AG10803 (cell line): ENCODE results near the gene GPRIN1.

ENCODE experiments used
- DNase-seq: peaks from one replicate; pipeline ENCODE4 v3.0.0; 2010; ENCODE audit warnings: low read depth
- H3K4me3 ChIP-seq: 2 replicates; pipeline ENCODE4 v1.5.1; 2011; ENCODE audit warnings: mild to moderate bottlenecking, low read length, control low read depth
- TF ChIP-seq, protein P1 (sequence below): conservative IDR thresholded peaks from 2 replicates; pipeline ENCODE4 v1.5.1; 2011; ENCODE audit warnings: mild to moderate bottlenecking, low read length, control low read depth, inconsistent platforms

The GPRIN1 gene

DNA sequence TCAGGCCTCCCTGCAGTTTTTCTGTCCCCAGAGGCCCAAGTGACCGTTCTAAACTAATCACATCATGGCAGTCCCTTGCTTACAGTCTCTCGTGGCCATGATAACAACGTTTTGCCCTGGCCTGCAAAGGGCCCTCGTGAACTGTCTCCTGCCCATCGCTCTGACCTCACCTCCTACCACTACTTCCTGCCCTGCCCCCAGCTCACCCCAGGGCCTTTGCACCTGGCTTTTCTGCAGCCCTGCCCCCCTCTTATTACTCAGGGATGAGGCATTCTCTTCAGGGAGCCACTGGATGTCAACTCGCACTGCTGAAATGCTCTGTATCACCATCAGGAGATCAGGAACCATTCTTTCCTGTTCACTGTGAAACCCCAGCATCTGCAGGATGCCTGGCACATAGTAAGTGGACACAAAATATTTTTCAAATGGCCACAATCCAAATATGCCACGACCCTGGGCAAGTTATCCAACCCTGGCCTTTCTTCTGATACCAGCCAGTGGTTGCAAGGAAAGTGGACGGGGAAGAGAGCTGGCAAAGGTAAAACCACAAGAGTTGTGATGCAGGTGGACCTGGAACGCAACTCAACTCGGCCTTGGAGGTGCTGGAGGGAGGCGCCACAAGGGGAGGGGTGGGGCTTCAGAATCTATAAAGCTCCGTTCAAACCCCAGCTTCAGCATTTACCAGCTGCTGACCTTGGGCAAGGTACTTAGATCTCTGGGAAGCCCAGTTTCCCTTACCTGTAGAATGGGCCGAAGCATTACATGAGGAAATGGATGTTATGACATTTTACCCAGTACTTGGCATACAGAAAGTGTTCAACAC is 18.7 kb upstream of the GPRIN1 start:
- TF ChIP-seq, protein P1, sequence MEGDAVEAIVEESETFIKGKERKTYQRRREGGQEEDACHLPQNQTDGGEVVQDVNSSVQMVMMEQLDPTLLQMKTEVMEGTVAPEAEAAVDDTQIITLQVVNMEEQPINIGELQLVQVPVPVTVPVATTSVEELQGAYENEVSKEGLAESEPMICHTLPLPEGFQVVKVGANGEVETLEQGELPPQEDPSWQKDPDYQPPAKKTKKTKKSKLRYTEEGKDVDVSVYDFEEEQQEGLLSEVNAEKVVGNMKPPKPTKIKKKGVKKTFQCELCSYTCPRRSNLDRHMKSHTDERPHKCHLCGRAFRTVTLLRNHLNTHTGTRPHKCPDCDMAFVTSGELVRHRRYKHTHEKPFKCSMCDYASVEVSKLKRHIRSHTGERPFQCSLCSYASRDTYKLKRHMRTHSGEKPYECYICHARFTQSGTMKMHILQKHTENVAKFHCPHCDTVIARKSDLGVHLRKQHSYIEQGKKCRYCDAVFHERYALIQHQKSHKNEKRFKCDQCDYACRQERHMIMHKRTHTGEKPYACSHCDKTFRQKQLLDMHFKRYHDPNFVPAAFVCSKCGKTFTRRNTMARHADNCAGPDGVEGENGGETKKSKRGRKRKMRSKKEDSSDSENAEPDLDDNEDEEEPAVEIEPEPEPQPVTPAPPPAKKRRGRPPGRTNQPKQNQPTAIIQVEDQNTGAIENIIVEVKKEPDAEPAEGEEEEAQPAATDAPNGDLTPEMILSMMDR: no peak
- no peak for DNase-seq
- no peak overlapping the region for H3K4me3 ChIP-seq

GRCh38 chr5:176627582-176627981 is 17.6 kb upstream of the GPRIN1 start:
- no peak for DNase-seq

DNA sequence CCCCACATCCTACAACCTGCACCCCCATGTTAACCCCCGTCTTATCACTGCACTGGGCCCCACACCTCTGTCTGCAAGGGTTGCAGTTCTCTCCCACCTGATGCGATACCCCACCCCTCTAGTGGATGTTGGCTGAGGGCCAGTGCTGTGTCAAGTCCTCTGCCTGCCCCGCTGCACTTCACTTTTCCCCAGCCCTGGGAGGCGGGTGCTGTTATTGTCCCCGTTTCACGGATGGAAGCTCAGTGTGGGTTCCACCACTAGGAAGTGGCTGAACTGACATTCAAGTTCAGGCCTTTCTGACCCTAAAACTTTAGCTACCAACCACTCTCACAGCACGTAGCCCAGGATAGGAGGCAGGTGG is 16.9 kb upstream of the GPRIN1 start:
- no peak for DNase-seq
- TF ChIP-seq, protein P1: no peak
- no peak overlapping the region for H3K4me3 ChIP-seq

More at GRCh38 chr5:176627582-176627981, 17.6 kb upstream of the GPRIN1 start:
- TF ChIP-seq, protein P1: no peak
- H3K4me3 ChIP-seq: no peak overlapping the region

GRCh38 chr5:176625966-176626875 is 16.3 kb upstream of the GPRIN1 start:
- TF ChIP-seq, protein P1: no peak
- H3K4me3 ChIP-seq: no peak overlapping the region
- DNase-seq: no peak

DNA sequence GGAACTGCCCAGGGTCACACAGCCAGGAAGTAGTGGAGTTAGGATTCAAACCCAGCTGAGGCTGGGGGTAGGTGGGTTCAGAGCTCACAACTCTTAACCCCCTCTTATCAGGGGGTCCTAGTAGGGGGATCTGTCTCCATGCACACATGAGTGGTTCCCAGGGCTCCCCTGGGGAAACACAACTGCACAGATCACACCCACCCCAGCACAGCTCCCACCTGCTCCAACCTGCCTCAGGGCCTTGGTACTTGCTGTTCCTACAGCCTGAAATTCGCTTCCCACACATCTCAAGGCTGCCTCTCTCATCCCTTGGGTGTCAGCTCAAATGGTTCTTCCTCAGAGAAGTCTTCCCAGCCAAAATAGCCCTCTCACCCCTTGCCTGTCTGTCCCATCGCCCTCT is 15.6 kb upstream of the GPRIN1 start:
- no peak overlapping the region for H3K4me3 ChIP-seq
- TF ChIP-seq, protein P1: no peak
- DNase-seq: no peak

GRCh38 chr5:176624938-176625337 is 15.0 kb upstream of the GPRIN1 start:
- TF ChIP-seq, protein P1: no peak
- no peak for DNase-seq
- H3K4me3 ChIP-seq: no peak overlapping the region
